Measurements from ENCODE around the gene SBK1.
"Not testable (repeated sequence)": the region's sequence is repeated elsewhere in the genome, so short reads cannot be mapped to it uniquely, and the experiment has no call there.

SBK1 gene

DNA sequence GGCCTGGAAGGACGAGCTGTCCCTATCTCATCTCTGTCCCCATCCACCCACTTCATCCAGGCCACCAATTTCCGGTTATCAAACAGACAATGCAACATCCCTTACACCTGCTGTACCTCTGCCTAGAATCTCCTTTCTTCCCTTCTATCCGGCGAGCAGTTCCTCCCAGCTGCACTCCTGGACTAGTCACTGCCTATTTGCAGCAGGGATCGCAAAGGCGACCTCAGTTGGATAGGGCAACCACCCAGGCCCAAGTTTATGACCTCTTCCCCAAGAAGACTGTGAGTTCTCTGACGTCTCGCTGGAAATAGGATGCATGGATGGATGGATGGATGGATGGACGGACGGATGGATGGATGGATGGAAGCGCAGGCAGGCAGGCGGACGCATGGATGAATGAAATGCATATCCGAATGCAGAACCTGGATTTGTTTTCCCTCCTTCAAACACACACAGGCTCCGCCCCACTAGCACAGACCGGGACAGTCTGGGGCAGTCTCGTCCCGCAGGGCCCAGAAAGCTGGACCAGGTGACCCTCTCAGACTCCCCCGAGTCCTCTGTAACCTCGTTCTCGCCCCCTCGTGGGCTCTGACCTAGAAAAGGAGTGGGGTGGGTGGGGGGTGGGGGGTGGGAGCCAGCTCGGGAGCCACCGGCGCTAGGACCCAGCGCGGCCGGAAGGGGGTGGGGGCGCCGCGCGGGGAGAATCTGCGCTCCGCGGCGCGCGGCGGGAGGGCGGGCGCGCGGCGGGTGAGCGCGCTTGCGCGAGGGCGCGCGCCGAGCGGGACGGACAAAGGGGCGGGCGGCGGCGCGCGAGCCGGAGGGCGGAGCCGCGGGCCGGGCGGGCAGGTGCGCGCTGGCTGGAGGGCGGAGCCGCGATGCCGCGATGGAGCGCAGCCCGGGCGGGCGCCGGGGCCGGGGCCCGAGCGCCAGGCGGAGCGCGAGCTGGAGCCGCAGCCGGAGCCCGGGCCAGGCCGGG lies at the start of gene SBK1:
Gene SBK1, plus strand, starts transcription at position 875 of the 976 bp plus-strand sequence. CDS start 24,867 bp downstream, outside the sequence.
- peak in 52 of 56 donors; percentile 25 to 86 (median 64) for DNase-seq

DNA sequence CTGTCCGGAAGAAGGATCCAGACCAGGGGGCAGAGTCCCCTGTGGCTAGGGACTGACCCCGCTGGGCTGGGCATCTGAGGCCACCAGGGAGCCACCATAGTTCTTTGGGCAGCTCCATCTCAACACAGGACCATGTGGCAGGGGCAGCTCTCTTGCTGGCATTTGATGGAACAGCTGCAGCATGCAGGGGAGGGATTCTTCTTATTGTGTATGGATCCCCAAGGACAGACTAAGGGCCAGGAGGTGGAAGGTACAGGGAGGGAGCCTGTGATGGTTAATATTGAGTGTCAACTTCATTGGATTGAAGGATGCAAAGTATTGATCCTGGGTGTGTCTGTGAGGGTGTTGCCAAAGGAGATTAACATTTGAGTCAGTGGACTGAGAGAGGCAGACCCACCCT lies 42.8 kb upstream of the SBK1 start:
- DNase-seq: not testable (repeated sequence)

DNA sequence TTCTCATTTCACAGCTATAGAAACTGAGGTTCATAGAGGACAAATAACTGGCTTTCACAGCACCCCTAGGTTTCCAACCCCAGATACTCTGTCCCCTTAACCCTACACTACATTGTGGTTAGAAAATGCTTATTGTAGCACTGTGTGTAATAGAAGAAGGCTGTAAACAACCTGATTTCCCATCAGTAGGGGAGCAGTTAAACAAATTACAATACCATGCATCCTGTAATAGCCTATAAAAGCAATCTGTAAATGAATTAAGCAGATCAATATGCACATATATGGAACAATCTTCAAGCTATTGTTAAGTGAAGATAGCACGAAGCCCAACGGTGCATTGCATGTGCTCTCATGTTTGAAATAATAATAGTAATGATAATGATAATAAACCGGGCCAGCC lies 41.3 kb upstream of the SBK1 start:
- no peak for DNase-seq

DNA sequence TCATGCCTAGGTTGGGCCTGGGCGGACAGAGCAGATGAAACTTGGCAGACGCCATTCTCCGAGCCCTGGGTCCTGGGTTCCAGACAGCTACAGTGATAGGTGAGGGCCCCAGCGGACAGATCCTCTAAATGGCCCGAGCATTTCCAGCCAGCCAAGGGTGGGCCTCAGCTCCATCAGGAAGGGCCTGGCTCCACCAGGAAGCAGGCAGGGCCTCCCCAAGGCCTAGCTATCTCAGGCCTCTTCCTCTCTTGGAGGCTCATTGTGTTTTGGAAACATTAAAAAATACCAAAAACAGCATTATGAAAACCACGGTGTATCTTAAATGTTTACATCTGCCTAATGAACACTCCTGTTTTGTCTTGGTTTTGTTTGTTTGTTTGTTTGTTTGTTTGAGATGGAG lies 38.2 kb upstream of the SBK1 start:
- no peak for DNase-seq

DNA sequence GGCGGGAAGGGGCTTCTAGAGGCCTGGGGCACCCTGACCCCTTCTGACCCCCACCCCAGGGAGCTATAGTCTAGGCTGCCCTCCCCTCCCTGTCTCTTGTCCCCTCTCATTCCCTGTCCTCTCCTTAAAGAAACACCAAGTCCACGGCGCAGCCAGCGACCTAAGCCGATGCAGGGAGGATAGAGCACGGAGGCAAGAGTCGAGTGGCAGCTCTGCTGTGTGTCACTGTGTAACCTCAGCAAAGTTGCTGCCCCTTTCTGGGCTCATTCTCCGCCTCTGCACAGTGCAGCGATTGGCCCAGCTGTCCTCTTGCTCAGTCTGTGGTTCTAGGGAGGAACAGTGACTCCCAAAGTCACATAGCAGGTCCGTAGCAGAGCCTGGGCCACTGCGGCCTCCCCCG lies 36.5 kb upstream of the SBK1 start:
- DNase-seq: no peak

DNA sequence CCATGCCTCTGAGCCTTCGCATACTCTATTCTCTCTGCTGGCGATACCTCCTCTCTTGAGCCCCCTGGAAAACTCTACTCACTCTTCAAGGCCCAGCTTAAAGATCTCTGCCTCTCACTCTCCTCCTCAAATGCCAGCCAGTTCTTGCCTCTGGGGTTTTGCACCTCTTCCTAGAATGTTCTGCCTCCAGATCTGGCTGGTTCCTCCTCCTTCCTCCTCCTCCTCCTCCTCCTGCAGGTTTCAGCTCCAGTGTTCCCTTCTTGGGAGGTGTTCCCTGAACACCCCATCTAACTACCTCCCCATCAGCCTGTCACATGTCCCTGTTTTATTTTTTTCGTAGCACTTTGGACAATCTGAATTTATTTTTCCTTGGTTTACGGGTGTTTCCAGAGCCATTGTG lies 35.1 kb upstream of the SBK1 start:
- DNase-seq: no peak

DNA sequence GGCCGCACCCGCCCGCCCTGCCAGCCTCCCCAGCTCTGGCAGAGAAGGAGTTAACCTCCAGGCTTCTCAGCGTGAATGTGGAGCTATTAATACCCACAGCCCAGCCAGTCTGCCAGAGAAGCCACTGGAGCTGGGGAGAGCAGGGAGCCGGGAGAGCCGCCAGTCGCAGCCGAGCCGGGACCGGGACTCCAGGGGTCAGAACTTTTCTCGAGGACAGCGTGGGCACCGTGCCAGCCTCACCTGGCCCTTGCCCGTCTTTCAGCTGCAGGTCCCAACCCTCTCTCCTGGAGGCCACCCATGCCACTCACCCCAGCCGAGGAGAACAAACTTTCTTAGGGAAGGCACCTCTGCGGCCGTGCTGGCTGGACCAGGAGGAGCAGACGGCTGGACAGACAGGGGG lies 33.8 kb upstream of the SBK1 start:
- DNase-seq: peak in 21 of 56 donors; percentile 2 to 45 (median 20)

DNA sequence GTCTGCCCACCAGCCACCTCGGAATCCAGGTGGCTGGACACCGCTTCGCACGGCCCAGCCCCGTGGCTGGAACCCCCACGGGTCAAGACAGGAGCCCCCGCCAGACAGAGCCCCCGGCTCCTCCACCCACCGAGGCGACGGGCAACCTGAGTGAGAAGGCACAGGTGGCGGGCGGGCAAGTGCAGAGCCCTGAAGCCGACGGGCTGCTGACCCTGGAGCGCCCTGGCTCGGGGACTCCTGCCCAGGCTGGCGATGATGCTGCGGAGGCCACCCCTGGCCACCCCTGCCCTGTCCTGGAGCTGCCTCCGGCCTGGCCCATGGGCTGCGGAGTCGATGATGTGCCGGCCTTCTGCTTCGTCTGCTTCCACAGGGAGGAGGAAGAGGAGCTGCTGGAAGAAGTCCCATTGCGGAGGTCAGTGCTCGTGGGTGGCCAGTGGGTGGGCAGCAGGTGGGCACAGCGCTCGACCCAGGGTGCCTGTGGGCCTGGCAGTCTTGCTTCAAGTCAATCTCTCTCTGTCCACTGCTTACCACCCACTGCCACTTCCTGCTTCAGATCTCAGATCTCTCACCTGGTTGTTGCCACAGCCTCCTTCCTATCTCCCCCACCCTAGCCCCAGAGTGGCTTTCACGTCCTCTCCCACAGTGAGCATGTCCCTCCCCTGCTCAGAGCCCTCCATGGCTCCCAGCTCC lies 33.1 kb upstream of the SBK1 start:
- no peak for DNase-seq

DNA sequence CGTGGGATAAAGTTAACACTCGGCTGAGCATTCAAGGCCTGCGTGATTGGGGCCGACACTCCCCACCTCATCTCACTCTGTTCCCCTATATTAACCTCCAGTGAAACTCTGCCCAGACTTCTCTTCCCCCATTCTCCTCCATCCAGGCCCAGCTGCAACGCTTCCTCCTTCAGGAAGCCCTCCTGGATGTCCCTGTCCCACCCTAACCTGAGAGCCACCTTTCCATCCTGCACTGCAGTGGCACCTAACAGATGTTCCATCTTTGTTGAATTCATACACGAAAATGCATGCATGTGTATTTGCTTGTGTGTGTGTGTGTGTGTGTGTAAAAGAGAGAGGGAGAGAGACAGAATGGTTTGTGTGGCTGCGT lies 32.6 kb upstream of the SBK1 start:
- DNase-seq: no peak

DNA sequence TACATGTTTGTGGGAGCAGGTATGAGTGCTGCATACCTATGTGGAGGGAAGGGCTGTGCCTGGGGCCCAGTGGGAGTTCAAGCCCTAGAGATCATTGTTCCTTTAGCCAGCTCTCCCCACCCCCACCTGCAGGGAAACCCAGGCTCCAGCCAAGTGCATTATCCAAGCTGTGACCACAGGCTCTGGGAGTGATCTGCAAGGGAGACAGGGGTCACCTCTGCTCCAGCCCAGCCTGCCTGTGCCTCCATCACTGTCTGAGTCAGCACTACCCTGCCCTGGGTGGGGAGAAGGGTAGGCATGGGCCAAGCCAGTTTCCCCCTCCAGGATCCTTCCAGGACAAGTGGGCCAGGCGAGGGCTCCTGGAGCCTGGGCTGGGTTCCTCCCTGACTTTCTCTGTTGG lies 32.1 kb upstream of the SBK1 start:
- DNase-seq: no peak

DNA sequence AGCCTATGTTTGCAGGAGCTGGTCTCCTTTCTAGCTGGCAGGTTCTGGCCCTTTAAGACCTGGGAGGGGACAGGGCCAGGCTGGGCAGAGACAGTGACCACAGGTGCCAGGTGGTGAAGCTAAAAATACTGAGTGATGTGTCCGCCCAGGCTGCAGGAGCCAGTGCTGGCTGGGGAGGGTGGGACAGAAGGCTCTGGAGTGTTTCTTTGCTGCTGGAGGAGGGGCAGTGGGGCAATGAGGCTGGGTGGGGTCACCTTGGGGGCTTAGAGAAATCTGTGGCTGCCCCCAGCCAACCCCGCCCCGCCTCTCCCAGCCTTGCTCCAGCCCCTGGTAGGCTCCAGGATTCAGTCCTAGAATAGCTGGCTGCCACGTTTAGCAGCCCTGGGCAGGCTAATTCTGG lies 30.4 kb upstream of the SBK1 start:
- no peak for DNase-seq

DNA sequence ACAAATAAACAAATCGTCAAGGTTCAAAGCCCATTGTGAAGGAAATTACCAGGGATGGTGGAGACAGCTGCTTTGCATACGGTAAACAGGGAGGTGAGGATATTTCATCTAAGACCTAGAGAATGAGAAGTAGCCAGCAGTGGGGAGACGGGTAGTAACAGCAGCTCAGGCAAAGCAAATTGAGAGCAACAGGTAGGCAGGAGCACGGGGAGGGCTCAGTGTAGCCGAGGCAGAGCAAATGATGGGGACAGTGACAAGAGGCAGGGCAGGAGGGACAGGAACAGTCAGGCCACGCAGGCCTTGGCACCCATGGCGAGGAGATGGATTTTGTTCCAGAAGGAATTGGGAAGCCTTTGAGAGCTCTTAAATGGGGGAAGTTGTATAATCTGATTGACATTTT lies 29.0 kb upstream of the SBK1 start:
- no peak for DNase-seq

DNA sequence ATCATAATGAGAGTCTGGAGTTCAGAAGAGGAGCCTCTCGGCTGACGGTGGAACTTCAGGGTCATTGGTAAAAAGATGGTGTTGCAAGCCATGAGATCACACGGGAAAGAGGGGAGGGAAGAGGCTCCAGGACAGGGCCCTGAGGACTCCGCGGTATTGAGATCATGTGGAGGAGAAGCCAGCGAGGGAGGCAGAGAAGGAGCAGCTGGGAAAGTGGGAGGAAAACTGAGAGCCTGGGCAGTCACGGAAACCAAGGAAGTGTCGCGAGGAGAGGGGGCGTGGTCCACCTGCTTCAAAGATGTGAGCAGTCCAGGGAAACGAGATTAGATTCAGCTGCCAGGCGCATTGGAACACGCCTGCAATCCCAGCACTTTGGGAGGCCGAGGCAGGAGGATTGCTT lies 27.7 kb upstream of the SBK1 start:
- DNase-seq: no peak

DNA sequence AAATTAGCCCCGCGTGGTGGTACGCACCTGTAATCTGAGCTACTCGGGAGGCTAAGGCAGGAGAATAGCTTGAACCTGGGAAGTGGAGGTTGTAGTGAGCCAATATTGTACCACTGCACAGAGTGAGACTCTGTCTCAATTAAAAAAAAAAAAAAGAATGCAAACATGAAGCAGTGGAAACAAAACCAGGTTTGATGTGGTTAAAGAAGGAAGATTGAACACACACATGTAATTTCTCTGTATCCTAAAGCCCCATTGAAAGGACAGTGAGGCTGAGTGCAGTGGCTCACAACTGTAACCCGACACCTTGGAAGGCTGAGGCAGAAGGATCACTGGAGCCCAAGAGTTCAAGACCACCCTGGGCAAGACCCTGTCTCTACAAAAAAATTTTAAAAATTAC lies 26.5 kb upstream of the SBK1 start:
- no peak for DNase-seq

DNA sequence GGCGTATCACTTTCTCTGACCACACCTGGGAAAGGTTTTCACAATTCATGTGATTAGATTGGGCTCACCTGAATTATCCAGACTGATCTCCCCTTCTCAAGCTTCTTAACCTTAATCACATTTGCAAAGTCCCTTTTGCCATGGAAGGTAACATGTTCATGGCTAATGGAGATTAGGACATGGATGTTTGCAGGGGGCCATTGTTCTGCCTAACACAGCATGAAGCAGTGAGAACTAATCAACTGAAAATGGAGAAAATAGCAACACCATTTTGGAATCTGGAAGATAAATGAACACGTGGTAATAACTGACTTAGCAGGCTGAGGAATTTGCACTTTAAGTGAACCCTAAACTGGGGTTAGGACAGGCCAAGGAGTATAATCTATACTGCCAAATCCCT lies 25.0 kb upstream of the SBK1 start:
- no peak for DNase-seq

DNA sequence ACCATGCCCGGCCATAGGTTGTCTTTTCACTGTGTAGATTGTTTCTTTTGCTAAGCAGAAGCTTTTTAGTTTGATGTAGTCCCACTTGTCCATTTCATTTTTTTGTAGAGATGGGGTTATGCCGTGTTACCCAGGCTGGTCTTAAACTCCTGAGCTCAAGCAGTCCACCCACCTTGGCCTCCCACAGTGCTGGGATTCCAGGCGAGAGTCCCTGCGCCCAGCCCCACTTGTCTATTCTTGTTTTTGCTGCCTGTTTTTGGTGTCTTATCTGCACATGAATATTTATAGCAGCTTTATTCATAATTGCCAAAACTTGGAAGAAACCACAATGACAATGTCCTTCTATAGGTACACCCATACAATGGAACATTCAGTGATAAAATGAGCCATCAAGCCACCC lies 18.8 kb upstream of the SBK1 start:
- no peak for DNase-seq

DNA sequence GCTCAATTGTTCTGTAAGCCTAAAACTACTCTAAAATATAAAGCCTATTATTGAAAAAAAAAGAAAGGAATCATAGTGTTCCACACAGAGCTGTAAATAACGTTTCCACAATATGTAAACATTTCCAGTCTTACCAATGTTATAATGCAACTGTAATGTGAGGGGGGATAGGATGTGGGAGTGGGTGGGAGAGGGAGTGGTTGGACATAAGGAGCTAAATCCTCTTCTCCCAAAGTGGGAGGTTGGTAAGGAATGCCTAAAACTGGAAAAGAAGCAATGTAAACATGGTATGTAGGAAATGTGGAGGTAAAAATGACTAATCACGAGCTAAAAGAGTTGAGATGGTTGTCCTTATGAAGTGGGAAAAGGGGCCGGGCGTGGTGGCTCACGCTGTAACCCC lies 17.6 kb upstream of the SBK1 start:
- DNase-seq: no peak

DNA sequence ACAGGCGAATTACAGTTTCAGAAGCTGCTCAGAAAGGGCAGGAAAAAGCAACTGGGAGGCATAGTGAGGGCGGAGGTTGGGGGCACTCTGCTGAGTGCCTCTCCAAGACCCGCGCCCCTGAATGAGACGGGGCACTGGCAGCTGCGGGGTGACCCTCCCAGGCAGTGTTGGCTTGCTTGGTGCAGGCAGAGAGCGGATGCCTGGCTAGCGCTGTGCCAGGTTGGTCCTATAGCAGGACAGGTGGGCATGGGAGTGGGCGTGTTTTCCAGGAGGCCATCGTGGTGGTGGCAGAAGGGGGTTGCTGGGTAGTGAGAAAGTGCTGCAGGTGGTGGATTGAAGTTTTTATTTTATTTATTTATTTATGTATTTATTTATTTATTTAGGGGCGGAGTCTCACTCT lies 16.0 kb upstream of the SBK1 start:
- no peak for DNase-seq

DNA sequence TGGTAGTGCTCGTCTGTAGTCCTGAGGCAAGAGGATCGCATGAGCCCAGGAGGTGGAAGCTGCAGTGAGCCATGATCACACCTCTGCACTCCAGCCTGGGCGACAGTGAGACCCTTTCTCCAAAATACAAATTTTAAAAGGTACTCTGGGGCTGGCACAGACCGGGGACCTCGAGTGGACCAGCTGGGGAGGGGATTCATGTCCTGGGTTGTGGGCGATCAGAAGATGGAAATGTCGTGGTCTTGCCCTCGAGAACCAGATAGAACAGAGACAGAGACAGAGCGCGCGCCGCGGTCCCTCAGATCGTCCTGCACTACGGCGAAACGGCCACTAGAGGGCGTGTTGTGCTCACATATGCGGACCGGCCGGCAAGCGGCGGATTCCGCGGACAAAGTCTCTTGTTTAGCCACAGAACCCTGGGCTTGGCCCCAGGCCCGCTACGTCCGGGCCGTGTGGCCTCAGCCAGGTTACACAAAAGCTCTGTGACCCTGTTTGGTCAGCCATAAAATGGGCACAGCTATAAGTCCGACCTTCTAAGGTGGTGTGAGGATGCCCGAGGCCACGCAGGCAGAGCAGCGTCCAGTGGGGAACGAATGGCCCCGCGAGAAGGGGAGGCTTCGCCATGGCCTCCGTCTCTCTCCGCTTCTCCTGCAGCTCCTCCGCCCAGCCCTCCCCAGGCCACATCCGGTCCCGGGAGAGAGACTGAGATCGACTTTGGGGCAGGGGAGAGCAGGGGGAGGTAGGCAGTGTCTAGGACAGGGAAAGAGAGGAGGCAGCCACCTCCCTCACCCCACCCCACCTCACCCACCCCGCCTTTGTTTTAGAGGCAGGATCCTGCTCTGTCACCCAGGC lies 14.6 kb upstream of the SBK1 start:
- peak in 53 of 56 donors; percentile 11 to 87 (median 65) for DNase-seq

DNA sequence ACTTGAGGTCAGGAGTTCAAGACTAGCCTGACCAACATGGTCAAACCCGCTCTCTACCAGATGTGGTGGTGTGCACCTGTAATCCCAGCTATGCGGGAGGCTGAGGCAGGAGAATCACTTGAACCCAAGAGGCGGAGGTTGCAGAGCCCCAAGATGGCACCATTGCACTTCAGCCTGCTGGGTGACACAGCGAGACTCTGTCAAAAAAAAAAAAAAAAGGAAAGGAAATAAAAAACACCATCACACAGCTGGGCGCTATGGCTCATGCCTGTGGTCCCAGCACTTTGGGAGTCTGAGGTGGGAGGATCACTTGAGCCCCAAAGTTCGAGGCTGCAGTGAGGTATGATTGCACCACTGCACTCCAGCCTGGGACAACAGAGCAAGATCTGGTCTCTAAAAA lies 13.3 kb upstream of the SBK1 start:
- DNase-seq: no peak

All from nucleus accumbens (tissue), 56 donors.